ENCODE results near the gene MST1.

The MST1 gene

DNA sequence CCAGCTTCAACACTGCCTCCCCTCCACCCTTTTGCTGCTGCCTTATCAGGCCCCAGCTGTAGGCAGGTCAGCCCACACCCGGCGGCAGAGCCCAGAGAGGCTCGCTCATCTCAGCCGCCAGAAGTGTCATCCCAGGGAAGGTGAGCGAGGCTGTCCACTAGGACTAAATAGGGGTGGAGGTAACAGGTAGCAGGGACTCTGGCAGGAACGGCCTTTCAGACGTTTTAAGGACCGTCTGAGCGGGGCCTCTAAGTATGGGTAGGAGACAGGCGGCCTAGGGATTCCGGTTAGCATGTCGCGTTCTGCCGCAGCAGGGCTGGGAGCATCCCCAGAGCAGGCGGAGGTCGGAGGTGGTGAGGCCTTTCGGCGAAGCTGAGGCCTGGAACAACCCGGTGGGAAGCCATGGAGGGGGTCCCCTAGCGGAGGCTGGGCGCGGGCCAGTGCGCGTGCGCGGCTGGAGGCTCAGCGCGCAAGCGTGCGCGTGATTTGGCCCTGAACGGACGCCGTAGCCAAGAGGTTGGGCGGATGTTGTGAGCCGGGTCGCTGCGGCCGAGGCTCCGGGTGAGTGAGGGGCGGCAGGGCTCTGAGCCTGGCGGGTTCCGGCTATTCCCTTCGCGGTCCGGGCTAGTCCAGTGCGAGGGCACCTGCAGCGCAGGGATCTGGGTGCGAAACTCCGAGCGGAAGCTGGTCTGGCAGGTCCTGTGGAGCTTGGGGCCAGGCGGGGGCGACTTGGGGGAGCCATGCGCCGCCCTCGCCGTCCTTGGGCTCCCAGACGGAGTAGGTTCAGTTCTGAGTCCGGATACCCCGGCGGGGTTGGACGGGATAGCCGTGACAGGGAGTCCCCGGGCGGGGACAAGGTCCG, at the start of gene MST1, which contains the start of gene RNF123:
Gene MST1 (minus strand): TSS at position 429 of the 862 bp plus-strand sequence. CDS start 783 bp downstream, outside the sequence.
Gene RNF123 (plus strand): TSS at position 512 of the 862 bp plus-strand sequence. CDS start 1,609 bp downstream, outside the sequence.
- peak; percentile 93 for DNase-seq

- DNase-seq, result no peak
These were observed 48.9 kb upstream of the MST1 start for GRCh38 chr3:49738067-49738713.

DNA sequence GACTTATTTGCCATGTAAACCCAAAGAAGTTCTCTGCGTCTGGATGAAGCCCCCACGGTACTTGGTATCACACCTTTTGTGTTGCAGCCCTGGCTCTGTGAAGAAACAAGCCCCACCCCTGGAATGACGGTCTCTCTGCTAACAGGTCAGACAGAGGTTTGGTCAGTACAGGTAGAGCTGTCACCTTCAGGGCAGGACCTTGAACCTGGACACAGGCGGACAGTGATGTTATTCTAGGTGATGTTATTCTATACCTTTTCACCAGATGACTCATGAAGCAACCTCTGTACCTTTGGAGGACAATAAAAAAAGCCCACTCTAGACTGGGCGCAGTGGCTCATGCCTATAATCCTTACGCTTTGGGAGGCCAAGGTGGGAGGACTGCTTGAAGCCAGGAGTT, 45.5 kb upstream of the MST1 start:
- no peak for DNase-seq

DNA sequence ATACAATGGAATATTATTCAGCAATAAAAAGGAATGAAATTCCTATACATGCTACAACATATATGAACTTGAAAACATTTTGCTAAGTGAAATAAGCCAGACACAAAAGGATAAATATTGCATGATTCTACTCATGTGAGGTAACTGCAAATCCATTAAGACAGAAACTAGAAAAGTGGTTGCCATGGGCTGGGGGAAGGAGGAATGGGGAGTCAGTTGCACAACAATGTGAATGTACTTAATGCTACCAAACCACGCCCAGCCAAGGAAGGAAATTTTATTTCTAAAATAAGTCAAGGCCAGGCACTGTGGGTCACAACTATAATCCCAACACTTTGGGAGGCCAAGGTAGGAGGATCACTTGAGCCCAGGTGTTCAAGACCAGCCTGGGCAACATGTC, 44.3 kb upstream of the MST1 start:
- no peak for DNase-seq

DNA sequence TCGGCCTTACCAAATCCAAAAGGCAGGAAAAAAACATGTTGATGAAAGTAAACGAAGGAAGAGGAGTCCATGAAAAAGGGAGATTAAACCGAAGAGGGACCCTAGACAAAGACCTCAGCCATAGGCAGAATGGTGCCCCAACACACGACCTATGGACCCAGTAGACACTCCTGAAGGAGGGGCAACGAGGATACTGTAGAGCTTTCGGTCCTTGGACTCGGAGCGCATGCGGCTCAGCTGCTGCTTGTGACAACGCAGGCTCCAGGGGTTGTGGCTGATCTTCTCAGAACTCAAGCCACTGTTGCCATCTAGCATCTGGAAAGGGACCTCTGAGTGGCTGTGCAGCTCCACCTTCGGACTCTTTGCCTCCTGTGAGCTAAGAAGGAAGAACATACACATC, 43.3 kb upstream of the MST1 start:
- no peak for DNase-seq

- DNase-seq, result no peak
These were observed 40.8 kb upstream of the MST1 start for GRCh38 chr3:49729966-49730609.

DNA sequence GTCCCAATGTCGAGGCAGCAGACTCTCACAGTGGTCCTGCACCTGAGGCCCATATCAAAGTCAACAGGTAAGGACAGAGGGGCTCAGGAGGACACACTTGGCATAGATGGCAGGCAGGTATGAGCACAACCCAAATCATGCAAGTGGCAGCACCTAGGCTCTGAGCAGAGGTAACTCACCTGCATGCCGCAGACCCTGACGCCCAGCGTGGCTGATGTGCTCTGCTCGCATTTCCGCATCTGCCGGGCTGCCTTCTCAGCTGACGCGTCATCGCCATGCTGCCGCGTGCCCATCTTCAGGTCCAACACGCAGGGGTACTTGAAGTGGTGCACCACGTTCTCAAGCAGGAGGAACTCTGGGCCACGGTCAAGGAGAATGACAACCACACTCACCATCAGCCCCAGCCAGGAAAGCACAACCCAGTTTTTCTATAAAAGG, 38.7 kb upstream of the MST1 start:
- no peak for DNase-seq

DNA sequence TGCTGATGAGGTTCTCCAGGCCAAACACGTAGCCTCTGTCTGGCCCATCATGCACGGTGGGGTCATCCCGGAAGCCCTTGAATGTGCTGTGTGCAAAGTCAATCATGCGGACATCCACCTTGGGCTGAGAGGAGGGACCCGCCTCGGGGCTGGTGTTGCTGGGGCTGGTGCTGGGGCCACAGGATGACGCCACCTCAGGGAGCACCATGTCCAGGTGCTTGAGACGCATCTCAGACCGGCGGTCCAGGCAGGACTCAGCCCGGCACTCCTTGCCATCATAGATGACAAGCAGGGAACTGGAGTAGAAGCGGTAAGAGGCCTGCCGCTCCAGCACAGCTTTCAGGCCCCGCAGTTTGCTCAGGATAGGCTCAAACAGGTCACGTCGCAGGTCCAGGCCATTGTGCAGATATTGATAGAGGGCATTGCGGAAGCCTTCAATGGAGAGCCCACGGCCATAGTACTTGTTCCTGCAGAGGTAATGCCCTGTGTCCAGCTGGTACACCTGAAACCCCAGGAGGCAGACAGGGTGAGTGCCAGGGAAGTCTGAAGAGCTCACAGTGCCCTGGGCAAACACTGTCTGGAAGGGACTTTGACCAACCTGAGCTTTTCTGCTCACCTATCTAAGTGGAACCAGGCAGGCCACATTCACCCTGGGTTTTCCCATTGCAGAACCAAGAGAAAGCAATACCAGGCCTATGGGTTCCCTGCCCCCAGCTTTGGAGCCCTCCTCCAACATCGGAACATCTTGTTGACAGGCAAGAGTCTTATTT, 38.1 kb upstream of the MST1 start:
- no peak for DNase-seq

DNA sequence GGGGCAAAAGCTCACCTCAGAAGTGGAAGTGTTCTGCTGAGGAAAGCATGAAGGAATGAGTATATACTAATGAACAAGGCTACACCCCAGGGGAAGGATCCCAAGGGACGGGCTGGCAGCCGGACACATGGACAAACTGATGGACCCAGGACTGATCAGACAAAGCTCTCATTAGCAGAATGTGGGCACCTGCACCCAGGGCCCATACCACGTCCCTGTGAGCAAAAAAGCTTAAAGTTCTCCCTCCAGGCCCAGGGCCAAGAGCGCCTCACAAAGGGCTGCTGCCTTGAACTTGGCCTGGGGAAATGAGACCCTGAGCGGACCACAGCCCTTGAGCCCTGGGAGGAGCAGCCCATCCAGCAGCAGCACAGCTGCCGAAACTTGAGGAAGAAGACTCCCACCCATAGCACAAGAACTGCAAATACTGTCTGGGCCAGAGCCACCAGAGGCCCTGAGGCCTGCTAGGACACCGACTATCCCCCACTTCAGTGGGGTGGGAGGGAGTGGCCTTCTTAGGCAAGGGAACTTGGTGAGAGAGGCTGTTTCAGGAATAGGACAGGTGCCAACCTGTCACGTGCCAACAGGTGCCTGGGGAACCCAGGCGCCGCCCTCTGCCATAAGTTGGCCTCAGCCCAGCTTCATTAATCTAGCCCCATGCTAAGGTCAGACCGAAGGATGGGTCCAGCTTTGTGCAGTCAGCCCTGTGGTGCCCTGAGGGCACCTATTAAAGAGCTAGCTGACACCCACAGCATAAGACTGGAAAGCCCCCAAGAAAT, 36.8 kb upstream of the MST1 start:
- no peak for DNase-seq

DNA sequence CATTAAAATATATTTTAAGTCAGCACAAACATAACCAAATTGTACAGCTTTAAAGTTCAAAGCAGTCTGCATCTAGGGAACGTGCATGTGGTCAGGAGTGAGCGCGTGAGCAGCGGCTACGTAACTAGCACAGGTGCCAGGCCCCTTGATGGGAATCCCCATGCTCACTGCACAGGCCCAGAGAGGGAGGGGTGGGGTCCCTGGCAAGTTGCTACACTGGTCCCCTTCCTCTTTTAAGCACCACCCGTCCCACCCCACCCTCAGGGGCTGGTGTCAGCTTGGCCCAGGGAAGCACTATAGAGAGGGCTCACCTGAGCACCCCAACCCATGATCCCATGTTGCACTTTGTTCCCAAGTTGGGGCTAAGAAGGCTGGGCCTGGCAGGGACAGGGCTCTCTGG, 35.3 kb upstream of the MST1 start:
- peak; percentile 23 for DNase-seq

- peak; percentile 93 for DNase-seq
These were observed 34.6 kb upstream of the MST1 start, which contains the start of gene GMPPB for GRCh38 chr3:49723628-49724551. Gene GMPPB (minus strand): TSS chr3:49723951. CDS start chr3:49723726, 225 bp downstream.

DNA sequence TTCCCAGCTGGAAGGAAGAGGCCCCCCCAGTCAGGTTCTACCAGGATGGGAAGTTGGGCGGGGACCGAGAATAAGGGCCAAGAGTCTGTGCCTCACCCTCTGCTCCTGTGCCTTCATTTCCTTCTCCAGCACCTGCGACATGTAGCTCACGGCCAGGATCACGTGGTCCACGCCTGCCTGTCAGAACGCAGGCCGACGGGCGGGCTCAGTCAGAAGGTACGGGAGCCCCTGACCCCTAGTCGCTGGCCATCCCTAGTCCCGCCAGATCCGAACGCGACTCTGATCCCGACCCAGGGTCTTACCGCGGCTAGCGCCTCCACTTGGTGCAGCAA, 34.0 kb upstream of the MST1 start:
- peak; percentile 64 for DNase-seq

GRCh38 chr3:49722896-49723295, 33.6 kb upstream of the MST1 start:
- DNase-seq, result no peak

GRCh38 chr3:49721896-49722781, 32.9 kb upstream of the MST1 start:
- no peak for DNase-seq

- DNase-seq, result no peak
These were observed 32.3 kb upstream of the MST1 start for GRCh38 chr3:49721596-49721895.

- DNase-seq, result no peak
These were observed 31.8 kb upstream of the MST1 start for GRCh38 chr3:49720855-49721595.

- DNase-seq, result peak; percentile 95
These were observed 30.1 kb upstream of the MST1 start, which contains the start of gene AMIGO3 for GRCh38 chr3:49719214-49719884. Gene AMIGO3 (minus strand): TSS chr3:49719684. CDS start chr3:49719465, 219 bp downstream.

- peak; percentile 25 for DNase-seq
These were observed 29.6 kb upstream of the MST1 start for GRCh38 chr3:49718858-49719213.

Measured in CD4-positive, alpha-beta T cell treated with Interleukin-6 for 4 hours (primary cell).